Right lobe of liver (tissue), 6 donors: Measurements from ENCODE around the gene NQO2. TPM values are rescaled to one million over a fixed set of nuclear protein-coding genes. Genes with fewer than 3 reads are reported as not detected.

Experiments used
- ATAC-seq, 4 donors: fragments of 200-7000 bp; cut with Tn5 transposase; one replicate each; pipeline ENCODE4 v1.9.1; 2020; ENCODE audit warnings: mild to moderate bottlenecking in 4 of 4, moderate library complexity in 4 of 4
- DNase-seq, 3 donors: peaks; one replicate each; pipeline ENCODE4 v3.0.0-alpha.2; 2020
- H3K27ac ChIP-seq, 3 donors: fragments of 200-600 bp; one replicate each; pipeline ENCODE4 v1.8.0; 2022
- H3K27me3 ChIP-seq, 2 donors: fragments of 200-600 bp; one replicate each; pipeline ENCODE4 v1.8.0; 2022
- H3K36me3 ChIP-seq, 4 donors: fragments of 200-600 bp; sonication (generic) in 1 of 4; one replicate each; pipeline versions ENCODE4 v1.5.1 to v1.8.0; 2017 to 2022; ENCODE audit warnings: control low read depth in 1 of 4
- H3K4me1 ChIP-seq, 4 donors: fragments of 200-600 bp; sonication (generic) in 1 of 4; one replicate each; pipeline versions ENCODE4 v1.5.1 to v1.8.0; 2017 to 2022; ENCODE audit warnings: control low read depth in 1 of 4
- H3K4me3 ChIP-seq, 3 donors: fragments of 200-600 bp; one replicate each; pipeline ENCODE4 v1.8.0; 2022
- H3K9me3 ChIP-seq, 4 donors: fragments of 200-600 bp; sonication (generic) in 1 of 4; one replicate each; pipeline versions ENCODE4 v1.5.1 to v1.8.0; 2017 to 2022; ENCODE audit warnings: control low read depth in 1 of 4
- CTCF ChIP-seq, 4 donors: fragments of 200-600 bp in 3 of 4; fragments of 450-650 bp in 1 of 4; IDR thresholded peaks; one replicate each; pipeline versions ENCODE4 v1.5.1 to v1.8.0; 2016 to 2022; ENCODE audit warnings: antibody characterized with exemption in 4 of 4, mild to moderate bottlenecking in 2 of 4
- POLR2A ChIP-seq: fragments of 450-650 bp; IDR thresholded peaks from one replicate; pipeline ENCODE4 v1.6.1; 2017; ENCODE audit warnings: antibody characterized with exemption, mild to moderate bottlenecking
- WGBS: methylation state at CpG from one replicate; pipeline ENCODE4 v1.1.6; 2018; ENCODE audit warnings: low coverage, low lambda C conversion rate; ENCODE audit not compliant: insufficient coverage; ENCODE audit errors: missing lambda C conversion rate; 5-methylcytosine and 5-hydroxymethylcytosine counted together
- intact Hi-C, 2 donors: fragments of 100-400 bp; cut with DNase I; formaldehyde crosslinking; loops; one replicate each; pipeline versions ENCODE4 v1.11.2 to v1.14.1; 2022
- total RNA-seq, 6 experiments: library from RNA; depleted of rRNA in 2 of 6; stranded (reverse); fragments of >200 nt in 2 of 6; fragmentation: NEBNext Ultra II Directional in 3 of 6; extraction: Animal tissue kit (Norgen Biotek cat#: 25700) in 3 of 6; gene quantifications; one replicate each; pipeline versions ENCODE4 v1.1.0 to v1.2.4, GENCODE V29; 2016 to 2023
- donor health status: DM: no; HTN: yes; CAD: no.
- donor health status: DM: no; HTN: no; CAD: no.
- donor health status: DM: no; HTN: no; CAD: no.
- donor health status: DM: no; HTN: yes; CAD: no.
- donor health status: DM: no; HTN: yes; CAD: no.

NQO2 gene
- total RNA-seq, 6 experiments from 2014 or later, result 44.5 to 74.2 (median 67.3) TPM

DNA sequence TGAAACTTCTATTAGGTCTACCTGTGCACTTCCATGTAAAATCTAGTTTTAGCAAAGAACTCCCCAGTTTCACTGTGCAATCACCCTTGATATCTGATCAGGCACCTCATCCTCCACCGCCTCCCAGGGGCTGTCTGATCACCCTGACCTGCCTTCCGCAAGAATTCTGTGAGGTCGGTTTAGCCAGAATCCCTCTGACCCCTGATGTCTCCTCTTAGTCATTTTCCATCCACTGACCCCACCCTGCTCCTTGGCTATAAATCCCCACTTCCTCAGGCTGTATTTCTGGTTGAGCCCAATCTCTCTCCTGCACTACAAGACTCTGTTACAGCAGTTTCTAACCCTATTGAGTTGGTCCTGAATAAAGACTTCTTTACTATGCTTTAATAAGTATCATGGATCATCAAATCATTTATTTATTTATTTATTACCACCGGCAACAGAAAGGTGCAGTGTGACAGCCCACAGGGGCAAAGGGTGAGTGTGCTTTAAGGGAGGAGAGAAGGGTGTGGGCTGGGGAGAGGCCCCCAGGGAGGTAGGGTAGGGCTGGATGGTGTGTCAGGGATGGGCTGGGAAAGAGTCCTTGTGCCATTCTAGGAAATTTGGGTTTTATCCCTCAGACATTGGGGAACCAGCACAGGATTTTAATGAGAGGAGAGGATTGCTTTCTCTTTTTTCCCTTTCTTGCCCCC lies 17.1 kb upstream of the NQO2 start:
- ATAC-seq (peak in 1 of 4 donors; percentile 7), DNase-seq (peak in 1 of 3 donors; percentile 37)
- TF ChIP-seq POLR2A (no peak), CTCF (IDR thresholded peaks at IDR 0.05) (no peak)
- Histone ChIP-seq H3K4me1 (no peaks in the 10 kb centered on the region), H3K27ac (no peak overlapping the region), H3K9me3 (no peaks in the 10 kb centered on the region), H3K36me3 (no peaks in the 10 kb centered on the region), H3K4me3 (no peak overlapping the region), H3K27me3 (no peaks in the 10 kb centered on the region)
- intact Hi-C loops, result no loop called here
- 62% methylated on average over 4 of the region's 4 CpGs for WGBS

DNA sequence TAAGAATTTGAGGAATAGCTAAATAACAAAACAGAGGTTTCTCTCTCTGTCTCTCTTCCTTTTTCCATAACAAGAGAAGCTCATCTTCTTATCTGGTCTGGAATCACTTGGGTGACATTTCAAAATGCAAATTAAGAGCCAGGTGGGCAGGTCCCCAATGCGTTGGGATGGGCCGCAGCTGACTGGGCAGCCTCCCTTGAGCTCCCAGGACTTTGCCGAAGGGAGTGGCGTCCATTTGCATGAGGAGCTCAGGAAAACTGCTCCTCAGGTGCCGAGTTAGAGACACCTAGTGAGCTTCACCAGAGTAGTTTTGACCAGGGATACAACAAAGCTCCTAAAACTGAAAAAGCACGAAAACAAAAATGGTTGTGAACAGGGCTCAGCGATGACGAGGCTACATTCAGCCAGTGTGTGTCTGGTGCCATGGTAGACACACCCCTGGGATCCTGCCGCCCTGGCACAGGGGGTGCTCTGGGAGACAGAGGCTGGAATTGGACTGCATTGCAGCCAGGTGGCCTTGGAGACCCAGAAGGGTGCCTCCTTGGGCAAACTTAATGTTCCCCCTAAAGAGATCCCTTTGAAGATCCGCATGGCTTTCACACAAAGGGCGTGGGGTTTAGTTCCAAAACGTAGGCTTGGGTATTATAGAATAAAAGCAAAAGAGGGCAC lies 14.8 kb upstream of the NQO2 start:
- Histone ChIP-seq H3K27me3 (no peaks in the 10 kb centered on the region), H3K27ac (no peak overlapping the region), H3K4me3 (no peak overlapping the region), H3K9me3 (no peaks in the 10 kb centered on the region), H3K4me1 (peaks cover 0 to 6% (median 0%) of the 10 kb centered on the region in 4 donors), H3K36me3 (no peaks in the 10 kb centered on the region)
- peak in 1 of 3 donors; percentile 35 for DNase-seq
- WGBS, result 74% methylated on average over 5 of the region's 12 CpGs
- no peak for ATAC-seq
- TF ChIP-seq POLR2A, result no peak
- no peak for TF ChIP-seq CTCF (IDR thresholded peaks at IDR 0.05)
- intact Hi-C loops, result no loop called here

- intact Hi-C loops, result no loop called here
- WGBS, result 49% methylated on average over 2 of the region's 4 CpGs
Measured at GRCh38 chr6:2986722-2987221, 12.9 kb upstream of the NQO2 start.

GRCh38 chr6:2988094-2988425 lies 11.6 kb upstream of the NQO2 start:
- Histone ChIP-seq H3K36me3 (no peaks in the 10 kb centered on the region), H3K27ac (peak overlapping the region; percentile 97 to 99 (median 97)), H3K9me3 (no peaks in the 10 kb centered on the region), H3K4me3 (peak overlapping the region; percentile 87 to 92 (median 92)), H3K4me1 (peaks cover 0 to 6% (median 0%) of the 10 kb centered on the region in 4 donors), H3K27me3 (no peaks in the 10 kb centered on the region)
- TF ChIP-seq CTCF (IDR thresholded peaks at IDR 0.05) (no peak), POLR2A (no peak)
- ATAC-seq (no peak), DNase-seq (no peak)
- whole genome bisulfite sequencing, result 23% methylated on average over 2 of the region's 2 CpGs
- intact Hi-C loops, result no loop called here

More at GRCh38 chr6:2986722-2987221, 12.9 kb upstream of the NQO2 start:
- Histone ChIP-seq H3K36me3 (no peaks in the 10 kb centered on the region), H3K9me3 (no peaks in the 10 kb centered on the region), H3K4me3 (no peak overlapping the region), H3K4me1 (peaks cover 0 to 6% (median 0%) of the 10 kb centered on the region in 4 donors), H3K27ac (no peak overlapping the region), H3K27me3 (no peaks in the 10 kb centered on the region)
- ATAC-seq, result no peak
- TF ChIP-seq CTCF (IDR thresholded peaks at IDR 0.05) (no peak), POLR2A (no peak)
- DNase-seq, result peak in 1 of 3 donors; percentile 36
